Thoracic aorta (tissue), 2 donors: ENCODE results near the gene XNDC1N. TPM values are rescaled to one million over a fixed set of nuclear protein-coding genes. Genes with fewer than 3 reads are reported as not detected.

Source experiments
- ATAC-seq: fragments of 150-250 bp; one replicate; pipeline ENCODE4 v1.8.0; 2017; ENCODE audit warnings: low read depth; ENCODE audit not compliant: insufficient number of reproducible peaks, low FRiP score
- DNase-seq: peaks from one replicate; pipeline ENCODE4 v3.0.0-alpha.2; 2020; ENCODE audit warnings: low spot score
- H3K27ac ChIP-seq, 2 donors: fragments of 200-600 bp; sonication (generic); 1 replicate in 1 of 2; 2 replicates in 1 of 2; pipeline ENCODE4 v1.5.1; 2016; ENCODE audit warnings: mild to moderate bottlenecking in 2 of 2, moderate library complexity in 2 of 2
- H3K27me3 ChIP-seq: fragments of 200-600 bp; sonication (generic); replicated peaks from 2 replicates; pipeline ENCODE4 v1.6.0; 2016; ENCODE audit warnings: mild to moderate bottlenecking; ENCODE audit not compliant: insufficient read depth
- H3K36me3 ChIP-seq: fragments of 200-600 bp; sonication (generic); one replicate; pipeline ENCODE4 v1.5.1; 2016
- H3K4me1 ChIP-seq, 2 donors: fragments of 200-600 bp; sonication (generic); 1 replicate in 1 of 2; 2 replicates in 1 of 2; pipeline versions ENCODE4 v1.5.1 to v1.6.0; 2016; ENCODE audit warnings: low read depth in 2 of 2, mild to moderate bottlenecking in 1 of 2; ENCODE audit not compliant: control insufficient read depth in 1 of 2
- H3K4me3 ChIP-seq: fragments of 200-600 bp; sonication (generic); 2 replicates; pipeline ENCODE4 v1.5.1; 2016; ENCODE audit warnings: mild to moderate bottlenecking
- H3K9me3 ChIP-seq: fragments of 200-600 bp; sonication (generic); 2 replicates; pipeline ENCODE4 v1.5.1; 2016
- CTCF ChIP-seq: fragments of 200-600 bp; sonication (generic); IDR thresholded peaks from one replicate; pipeline ENCODE4 v1.5.1; 2019; ENCODE audit warnings: antibody characterized with exemption
- total RNA-seq, 2 donors: library from RNA; depleted of rRNA; stranded (reverse); fragments of >200 nt; gene quantifications; one replicate each; pipeline versions ENCODE4 v1.1.0 to v1.2.3, GENCODE V29; 2016

The XNDC1N gene
- total RNA-seq, 2 donors from 2014 or later = 6.0 to 7.7 TPM

- H3K27me3 ChIP-seq = no peaks in the 10 kb centered on the region
- TF ChIP-seq CTCF = no peak
- H3K4me1 ChIP-seq = peaks cover 32 to 69% of the 10 kb centered on the region in 2 donors
- peak overlapping the region; percentile 47 to 64 for H3K27ac ChIP-seq
- ATAC-seq (no peak), DNase-seq (no peak)
- no peaks in the 10 kb centered on the region for H3K36me3 ChIP-seq
- H3K4me3 ChIP-seq = peak overlapping the region; percentile 35
- no peaks in the 10 kb centered on the region for H3K9me3 ChIP-seq
These were observed 2.8 kb upstream of the XNDC1N start for GRCh38 chr11:71931245-71931602.

- Histone ChIP-seq H3K4me1 (peaks cover 32 to 69% of the 10 kb centered on the region in 2 donors), H3K27ac (peak overlapping the region; percentile 47 to 64), H3K4me3 (peak overlapping the region; percentile 24), H3K9me3 (no peaks in the 10 kb centered on the region), H3K36me3 (no peaks in the 10 kb centered on the region), H3K27me3 (no peaks in the 10 kb centered on the region)
- ATAC-seq = no peak
- TF ChIP-seq CTCF = no peak
- no peak for DNase-seq
These were observed 2.3 kb upstream of the XNDC1N start for GRCh38 chr11:71930556-71931244.

- Histone ChIP-seq H3K4me1 (peaks cover 32 to 63% of the 10 kb centered on the region in 2 donors), H3K36me3 (no peaks in the 10 kb centered on the region), H3K27me3 (no peaks in the 10 kb centered on the region), H3K9me3 (no peaks in the 10 kb centered on the region), H3K27ac (peak overlapping the region; percentile 86 to 89), H3K4me3 (peak overlapping the region; percentile 92)
- ATAC-seq = no peak
- DNase-seq = no peak
- no peak for TF ChIP-seq CTCF
These were observed 1.1 kb upstream of the XNDC1N start for GRCh38 chr11:71929491-71929890.

- no peak for TF ChIP-seq CTCF
- peak; percentile 90 for ATAC-seq
- no peaks in the 10 kb centered on the region for H3K27me3 ChIP-seq
- no peaks in the 10 kb centered on the region for H3K9me3 ChIP-seq
- H3K27ac ChIP-seq = peak within 1 kb of the TSS; percentile 86 to 89
- no peaks in the 10 kb centered on the region for H3K36me3 ChIP-seq
- DNase-seq = peak; percentile 95
- peak within 1 kb of the TSS; percentile 92 for H3K4me3 ChIP-seq
- peaks cover 30 to 57% of the 10 kb centered on the region in 2 donors for H3K4me1 ChIP-seq
These were observed 496 bp upstream of the XNDC1N start, which contains the start of gene RNF121 for GRCh38 chr11:71928737-71929443. Gene RNF121, plus strand, starts transcription at chr11:71929046. Its CDS starts 16 bp downstream, at chr11:71929062.

- H3K9me3 ChIP-seq = no peaks in the 10 kb centered on the region
- ATAC-seq (no peak), DNase-seq (no peak)
- no peak overlapping the region for H3K4me3 ChIP-seq
- no peak for TF ChIP-seq CTCF
- H3K27ac ChIP-seq = no peak overlapping the region
- H3K36me3 ChIP-seq = peaks cover 10% of the 10 kb centered on the region
- no peaks in the 10 kb centered on the region for H3K27me3 ChIP-seq
- H3K4me1 ChIP-seq = no peaks in the 10 kb centered on the region
These were observed 10.7 kb downstream of the XNDC1N start for GRCh38 chr11:71917646-71918140.
